GM18861 (cell line): Measurements from ENCODE around the gene ATP11A.

Experiments
- ATAC-seq: cut with Tn5 transposase; IDR thresholded peaks from one replicate; pipeline ENCODE4 v1.9.1; 2021; ENCODE audit not compliant: unreplicated experiment

Gene ATP11A

GRCh38 chr13:112771877-112772538, 82.2 kb downstream of the ATP11A start:
- no peak for ATAC-seq

- ATAC-seq, result no peak
Measured at GRCh38 chr13:112772539-112772909, 82.7 kb downstream of the ATP11A start.

GRCh38 chr13:112772929-112773328, 83.1 kb downstream of the ATP11A start:
- ATAC-seq, result no peak

- ATAC-seq, result no peak
Measured at GRCh38 chr13:112773601-112774447, 84.0 kb downstream of the ATP11A start.

- no peak for ATAC-seq
Measured at GRCh38 chr13:112774448-112774792, 84.6 kb downstream of the ATP11A start.

GRCh38 chr13:112774829-112775565, 85.2 kb downstream of the ATP11A start:
- no peak for ATAC-seq

GRCh38 chr13:112775791-112776279, 86.0 kb downstream of the ATP11A start:
- ATAC-seq, result no peak

- ATAC-seq, result no peak
Measured at GRCh38 chr13:112776354-112776753, 86.5 kb downstream of the ATP11A start.

- no peak for ATAC-seq
Measured at GRCh38 chr13:112776971-112777370, 87.1 kb downstream of the ATP11A start.

GRCh38 chr13:112777637-112778406, 88.0 kb downstream of the ATP11A start:
- no peak for ATAC-seq

- ATAC-seq, result no peak
Measured at GRCh38 chr13:112779856-112780604, 90.2 kb downstream of the ATP11A start.

GRCh38 chr13:112781287-112781686, 91.4 kb downstream of the ATP11A start:
- ATAC-seq, result no peak

GRCh38 chr13:112781881-112782361, 92.1 kb downstream of the ATP11A start:
- ATAC-seq, result no peak

- ATAC-seq, result no peak
Measured at GRCh38 chr13:112782429-112783010, 92.7 kb downstream of the ATP11A start.

GRCh38 chr13:112783135-112783977, 93.5 kb downstream of the ATP11A start:
- no peak for ATAC-seq

- no peak for ATAC-seq
Measured at GRCh38 chr13:112783978-112784371, 94.1 kb downstream of the ATP11A start.

- no peak for ATAC-seq
Measured at GRCh38 chr13:112784811-112785482, 95.1 kb downstream of the ATP11A start.

GRCh38 chr13:112785483-112785856, 95.6 kb downstream of the ATP11A start:
- ATAC-seq, result no peak
